ENCODE results near the gene LEUTX.

- TF ChIP-seq POLR2AphosphoS5 (IDR thresholded peaks at IDR 0.05; ENCODE audit: low read depth, low read length) = peak; percentile 79; the same call in 1 of the 2 replicates
- peak; percentile 94; the same call in 1 of the 2 replicates for TF ChIP-seq SIN3A (IDR thresholded peaks at IDR 0.05; ENCODE audit: borderline replicate concordance, insufficient read depth, low read length)
- no peak for TF ChIP-seq FOXP2 (optimal IDR thresholded peaks at IDR 0.05; ENCODE audit: borderline replicate concordance, extremely low read depth, extremely low read length, insufficient read depth)
- no peak for TF ChIP-seq TAF1 (IDR thresholded peaks at IDR 0.05; ENCODE audit: borderline replicate concordance, insufficient read depth, low read length)
Measured at GRCh38 chr19:39833464-39834286, 55.0 kb downstream of the LEUTX start, which contains the start of gene DYRK1B.
